Measurements from ENCODE around the gene LRRC8C.

DNA sequence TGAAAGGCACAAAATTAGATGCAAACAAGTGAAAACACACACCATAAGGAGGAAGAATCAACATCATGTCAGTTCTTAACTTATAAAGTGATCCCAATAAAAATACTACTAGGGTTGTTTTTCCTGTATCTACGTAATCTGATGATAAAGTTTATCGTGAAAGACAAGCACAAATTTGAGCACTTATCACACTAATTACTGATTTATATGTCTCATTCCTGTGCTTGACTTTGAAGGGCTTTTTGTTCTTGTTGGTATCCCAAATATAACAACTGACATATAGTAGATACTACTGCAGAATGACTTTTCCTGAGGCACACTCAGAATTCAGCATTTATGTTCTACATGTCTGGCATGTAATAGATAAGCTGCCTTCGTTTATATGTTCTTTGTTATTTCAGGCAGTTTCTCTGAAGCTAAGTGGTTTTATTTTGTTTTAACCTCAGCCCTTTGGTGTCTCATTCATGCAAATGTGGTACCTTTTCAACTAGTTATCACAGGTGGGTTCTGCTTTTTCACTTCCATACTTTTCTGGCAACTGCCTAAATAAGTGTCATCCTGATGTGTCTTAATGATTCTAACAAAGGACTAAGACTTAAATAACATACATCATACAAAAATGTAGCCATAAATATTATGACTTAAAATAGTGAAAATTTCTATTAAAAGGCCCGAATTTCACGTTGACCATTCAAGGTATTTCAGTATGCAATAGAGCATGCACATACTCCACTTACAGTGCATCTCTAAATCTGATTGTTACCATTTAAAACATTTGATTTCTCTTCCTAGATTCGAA lies 73.2 kb downstream of the LRRC8C start:
- TF ChIP-seq, protein P1, sequence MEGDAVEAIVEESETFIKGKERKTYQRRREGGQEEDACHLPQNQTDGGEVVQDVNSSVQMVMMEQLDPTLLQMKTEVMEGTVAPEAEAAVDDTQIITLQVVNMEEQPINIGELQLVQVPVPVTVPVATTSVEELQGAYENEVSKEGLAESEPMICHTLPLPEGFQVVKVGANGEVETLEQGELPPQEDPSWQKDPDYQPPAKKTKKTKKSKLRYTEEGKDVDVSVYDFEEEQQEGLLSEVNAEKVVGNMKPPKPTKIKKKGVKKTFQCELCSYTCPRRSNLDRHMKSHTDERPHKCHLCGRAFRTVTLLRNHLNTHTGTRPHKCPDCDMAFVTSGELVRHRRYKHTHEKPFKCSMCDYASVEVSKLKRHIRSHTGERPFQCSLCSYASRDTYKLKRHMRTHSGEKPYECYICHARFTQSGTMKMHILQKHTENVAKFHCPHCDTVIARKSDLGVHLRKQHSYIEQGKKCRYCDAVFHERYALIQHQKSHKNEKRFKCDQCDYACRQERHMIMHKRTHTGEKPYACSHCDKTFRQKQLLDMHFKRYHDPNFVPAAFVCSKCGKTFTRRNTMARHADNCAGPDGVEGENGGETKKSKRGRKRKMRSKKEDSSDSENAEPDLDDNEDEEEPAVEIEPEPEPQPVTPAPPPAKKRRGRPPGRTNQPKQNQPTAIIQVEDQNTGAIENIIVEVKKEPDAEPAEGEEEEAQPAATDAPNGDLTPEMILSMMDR (IDR thresholded peaks at IDR 0.05; ENCODE audit: borderline replicate concordance, extremely low read depth, low read length, poor library complexity, severe bottlenecking) = no peak
- TF ChIP-seq EZH2 (IDR thresholded peaks at IDR 0.05; ENCODE audit: borderline replicate concordance, low read depth, low read length, severe bottlenecking) = no peak
